ENCODE data around the gene TP53TG5. TPM values are rescaled to one million over a fixed set of nuclear protein-coding genes. Genes with fewer than 3 reads are reported as not detected.

TP53TG5 gene
- polyA plus RNA-seq, 1 donor (not counting 4 experiments of a cell fraction or from before 2014, with no cell fraction given), result not detected

DNA sequence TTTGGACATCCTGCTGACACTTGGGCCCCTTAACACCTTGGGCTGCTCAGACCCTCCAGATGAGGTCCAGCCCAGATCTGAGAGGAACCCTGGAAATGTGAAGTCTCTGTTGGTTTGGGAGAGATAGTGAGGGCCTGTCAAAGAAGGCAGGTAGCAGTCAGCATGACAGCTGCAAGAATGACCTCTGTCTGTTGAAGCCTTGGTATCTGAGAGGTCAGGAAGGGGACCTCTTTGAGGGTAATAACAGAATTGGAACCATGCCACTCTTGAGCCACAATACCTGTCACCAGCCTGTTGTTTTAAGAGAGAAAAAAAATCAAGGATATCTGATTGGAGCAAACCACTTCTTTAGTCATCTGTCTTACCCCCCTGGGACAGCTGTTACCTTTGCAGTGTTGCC lies 11.0 kb downstream of the TP53TG5 start:
- Histone ChIP-seq H3K4me2 (ENCODE audit: control insufficient read depth, extremely low read depth, insufficient read depth, low read depth, low read length) (no peak overlapping the region), H3K27me3 (ENCODE audit: control insufficient read depth, extremely low read depth, insufficient read depth, low read length) (no peaks in the 10 kb centered on the region), H3K9ac (ENCODE audit: control insufficient read depth, extremely low read depth, insufficient read depth, low read length) (no peak overlapping the region), H3K9me3 (ENCODE audit: control insufficient read depth, low read depth, low read length) (no peaks in the 10 kb centered on the region), H2AFZ (ENCODE audit: control insufficient read depth, low read length) (no peak overlapping the region), H3K79me2 (ENCODE audit: control insufficient read depth, insufficient read depth, low read length) (peaks cover 19% of the 10 kb centered on the region), H3K4me1 (ENCODE audit: control insufficient read depth, extremely low read depth, insufficient read depth, low read length) (peaks cover 9% of the 10 kb centered on the region), H3K9me1 (ENCODE audit: control insufficient read depth, extremely low read depth, insufficient read depth, low read length) (no peaks in the 10 kb centered on the region), H4K20me1 (ENCODE audit: control insufficient read depth, extremely low read depth, insufficient read depth, low read length) (no peaks in the 10 kb centered on the region), H3K27ac (ENCODE audit: control insufficient read depth, insufficient read depth, low read length) (no peak overlapping the region), H3K4me3 (ENCODE audit: control insufficient read depth in 2 of 3, extremely low read depth in 1 of 3, insufficient read depth in 2 of 3, low read depth in 1 of 3, low read length in 3 of 3) (no peak overlapping the region), H3K36me3 (ENCODE audit: control insufficient read depth in 2 of 2, extremely low read depth in 1 of 2, insufficient read depth in 2 of 2, low read length in 2 of 2) (peaks cover 12 to 23% of the 10 kb centered on the region in 2 experiments)
- FAIRE-seq (no peak), DNase-seq (ENCODE audit: low read depth, low spot score) (no peak)
- no peak for TF ChIP-seq EZH2 (IDR thresholded peaks at IDR 0.05; ENCODE audit: low read length)
- TF ChIP-seq, protein P1, sequence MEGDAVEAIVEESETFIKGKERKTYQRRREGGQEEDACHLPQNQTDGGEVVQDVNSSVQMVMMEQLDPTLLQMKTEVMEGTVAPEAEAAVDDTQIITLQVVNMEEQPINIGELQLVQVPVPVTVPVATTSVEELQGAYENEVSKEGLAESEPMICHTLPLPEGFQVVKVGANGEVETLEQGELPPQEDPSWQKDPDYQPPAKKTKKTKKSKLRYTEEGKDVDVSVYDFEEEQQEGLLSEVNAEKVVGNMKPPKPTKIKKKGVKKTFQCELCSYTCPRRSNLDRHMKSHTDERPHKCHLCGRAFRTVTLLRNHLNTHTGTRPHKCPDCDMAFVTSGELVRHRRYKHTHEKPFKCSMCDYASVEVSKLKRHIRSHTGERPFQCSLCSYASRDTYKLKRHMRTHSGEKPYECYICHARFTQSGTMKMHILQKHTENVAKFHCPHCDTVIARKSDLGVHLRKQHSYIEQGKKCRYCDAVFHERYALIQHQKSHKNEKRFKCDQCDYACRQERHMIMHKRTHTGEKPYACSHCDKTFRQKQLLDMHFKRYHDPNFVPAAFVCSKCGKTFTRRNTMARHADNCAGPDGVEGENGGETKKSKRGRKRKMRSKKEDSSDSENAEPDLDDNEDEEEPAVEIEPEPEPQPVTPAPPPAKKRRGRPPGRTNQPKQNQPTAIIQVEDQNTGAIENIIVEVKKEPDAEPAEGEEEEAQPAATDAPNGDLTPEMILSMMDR (optimal IDR thresholded peaks at IDR 0.05 in 1 of 3, IDR thresholded peaks at IDR 0.05 in 1 of 3, conservative IDR thresholded peaks at IDR 0.05 in 1 of 3; ENCODE audit: extremely low read depth in 1 of 3, insufficient read depth in 2 of 3, low read length in 3 of 3), result no peak
- dilution Hi-C loops (cut with MboI; ENCODE audit: extremely low pct_ligation_motif_present, low sequenced_read_pairs), result no loop called here

DNA sequence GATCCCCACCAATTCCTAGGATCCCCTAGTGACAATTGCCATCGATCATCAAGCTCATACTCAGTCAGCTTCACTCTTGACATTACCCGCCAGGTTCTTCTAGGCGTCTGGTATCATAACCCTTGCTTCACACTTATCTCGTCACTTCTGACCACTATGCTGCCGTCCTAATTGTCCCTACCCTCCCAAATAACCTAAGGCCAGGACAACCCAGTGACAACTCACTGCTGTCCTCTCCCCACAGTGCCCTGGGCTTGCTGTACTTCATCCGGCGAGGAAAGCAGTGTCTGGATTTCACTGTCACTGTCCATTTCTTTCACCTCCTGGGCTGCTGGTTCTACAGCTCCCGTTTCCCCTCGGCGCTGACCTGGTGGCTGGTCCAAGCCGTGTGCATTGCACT lies 11.5 kb downstream of the TP53TG5 start:
- TF ChIP-seq, protein P1 (optimal IDR thresholded peaks at IDR 0.05 in 1 of 3, IDR thresholded peaks at IDR 0.05 in 1 of 3, conservative IDR thresholded peaks at IDR 0.05 in 1 of 3; ENCODE audit: extremely low read depth in 1 of 3, insufficient read depth in 2 of 3, low read length in 3 of 3), result no peak
- no peak for TF ChIP-seq EZH2 (IDR thresholded peaks at IDR 0.05; ENCODE audit: low read length)
- H3K9ac ChIP-seq (ENCODE audit: control insufficient read depth, extremely low read depth, insufficient read depth, low read length), result no peak overlapping the region
- no peak overlapping the region for H3K4me3 ChIP-seq (ENCODE audit: control insufficient read depth in 2 of 3, extremely low read depth in 1 of 3, insufficient read depth in 2 of 3, low read depth in 1 of 3, low read length in 3 of 3)
- no peaks in the 10 kb centered on the region for H3K9me3 ChIP-seq (ENCODE audit: control insufficient read depth, low read depth, low read length)
- H3K27me3 ChIP-seq (ENCODE audit: control insufficient read depth, extremely low read depth, insufficient read depth, low read length), result no peaks in the 10 kb centered on the region
- peaks cover 12 to 23% of the 10 kb centered on the region in 2 experiments for H3K36me3 ChIP-seq (ENCODE audit: control insufficient read depth in 2 of 2, extremely low read depth in 1 of 2, insufficient read depth in 2 of 2, low read length in 2 of 2)
- DNase-seq (ENCODE audit: low read depth, low spot score) (no peak), FAIRE-seq (no peak)
- H4K20me1 ChIP-seq (ENCODE audit: control insufficient read depth, extremely low read depth, insufficient read depth, low read length), result no peaks in the 10 kb centered on the region
- H3K4me1 ChIP-seq (ENCODE audit: control insufficient read depth, extremely low read depth, insufficient read depth, low read length), result peaks cover 9% of the 10 kb centered on the region
- H2AFZ ChIP-seq (ENCODE audit: control insufficient read depth, low read length), result no peak overlapping the region
- H3K9me1 ChIP-seq (ENCODE audit: control insufficient read depth, extremely low read depth, insufficient read depth, low read length), result no peaks in the 10 kb centered on the region
- no peak overlapping the region for H3K4me2 ChIP-seq (ENCODE audit: control insufficient read depth, extremely low read depth, insufficient read depth, low read depth, low read length)
- peaks cover 19% of the 10 kb centered on the region for H3K79me2 ChIP-seq (ENCODE audit: control insufficient read depth, insufficient read depth, low read length)
- dilution Hi-C loops (cut with MboI; ENCODE audit: extremely low pct_ligation_motif_present, low sequenced_read_pairs), result no loop called here
- H3K27ac ChIP-seq (ENCODE audit: control insufficient read depth, insufficient read depth, low read length), result no peak overlapping the region

Data from keratinocyte (primary cell).